GM12875 (cell line): ENCODE measurements around the gene EXO5.

Experiments used
- H3K4me3 ChIP-seq: one replicate; pipeline ENCODE4 v1.5.1; 2011; ENCODE audit warnings: low read depth, low read length, control low read depth
- CTCF ChIP-seq: IDR thresholded peaks from 2 replicates; pipeline ENCODE4 v1.5.1; 2011; ENCODE audit warnings: low read depth, mild to moderate bottlenecking, control low read depth, inconsistent platforms, low read length, moderate library complexity, borderline replicate concordance; ENCODE audit not compliant: insufficient read depth

The EXO5 gene

GRCh38 chr1:40531381-40532061 lies 23.0 kb downstream of the EXO5 start, which contains the start of gene ZNF684:
TSS of gene ZNF684 (plus strand) at chr1:40531637. CDS start at chr1:40533167, 1,530 bp downstream.
- no peak for TF ChIP-seq CTCF
- H3K4me3 ChIP-seq = peak within 1 kb of the TSS; percentile 58

- H3K4me3 ChIP-seq = peak overlapping the region; percentile 58
- no peak for TF ChIP-seq CTCF
Measured at GRCh38 chr1:40532062-40532389, 23.5 kb downstream of the EXO5 start.

- H3K4me3 ChIP-seq = no peak overlapping the region
- TF ChIP-seq CTCF = peak; percentile 65
Measured at GRCh38 chr1:40532844-40533424, 24.4 kb downstream of the EXO5 start.

- no peak for TF ChIP-seq CTCF
- H3K4me3 ChIP-seq = no peak overlapping the region
Measured at GRCh38 chr1:40534589-40534988, 26.0 kb downstream of the EXO5 start.

- no peak overlapping the region for H3K4me3 ChIP-seq
- no peak for TF ChIP-seq CTCF
Measured at GRCh38 chr1:40535732-40536131, 27.2 kb downstream of the EXO5 start.

GRCh38 chr1:40539338-40539737 lies 30.8 kb downstream of the EXO5 start:
- no peak overlapping the region for H3K4me3 ChIP-seq
- TF ChIP-seq CTCF = no peak

- TF ChIP-seq CTCF = no peak
- H3K4me3 ChIP-seq = no peak overlapping the region
Measured at GRCh38 chr1:40546957-40547356, 38.4 kb downstream of the EXO5 start.
